H1 (cell line): ENCODE measurements around the gene TOM1. TPM values are rescaled to one million over a fixed set of nuclear protein-coding genes. Genes with fewer than 3 reads are reported as not detected.

Experiments used
- CTCF ChIA-PET: fragments of 300-600 bp; sonication (Branson Sonifier 250); formaldehyde crosslinking; loops from one replicate; lab custom pipeline; 2021; ENCODE audit not compliant: partially characterized antibody; lab: Charles Lee
- POLR2A ChIA-PET: fragments of 300-600 bp; sonication (Branson Sonifier 250); formaldehyde crosslinking; loops from one replicate; lab custom pipeline; 2021; ENCODE audit warnings: inconsistent platforms; ENCODE audit not compliant: partially characterized antibody; lab: Charles Lee
- DNase-seq, 2 experiments: peaks; one replicate each; pipeline versions ENCODE4 v3.0.0 to v3.0.0-alpha.2; 2010 to 2022; ENCODE audit warnings: low spot score in 2 of 2, low read depth in 1 of 2, mixed read lengths in 1 of 2
- FAIRE-seq: peaks from 2 replicates; lab custom pipeline; 2011; peaks lifted over from hg19 to GRCh38; lab: Jason Lieb, UNC
- H2AFZ ChIP-seq: 2 replicates; pipeline ENCODE4 v1.8.1; 2012; ENCODE audit warnings: low read length, inconsistent platforms
- H2AK5ac ChIP-seq: 2 replicates; pipeline ENCODE4 v1.6.1; 2013; ENCODE audit warnings: low read depth, low read length
- H2BK120ac ChIP-seq: replicated peaks from 2 replicates; pipeline ENCODE3; 2013; ENCODE audit warnings: low read depth, low read length, inconsistent platforms
- H2BK12ac ChIP-seq: 2 replicates; pipeline ENCODE4 v1.6.1; 2013; ENCODE audit warnings: low read depth, low read length
- H2BK15ac ChIP-seq: 2 replicates; pipeline ENCODE4 v1.6.1; 2013; ENCODE audit warnings: low read length
- H2BK20ac ChIP-seq: 2 replicates; pipeline ENCODE4 v1.6.1; 2013; ENCODE audit warnings: low read length
- H2BK5ac ChIP-seq: 2 replicates; pipeline ENCODE4 v1.6.1; 2013; ENCODE audit warnings: low read depth, low read length
- H3K14ac ChIP-seq: 2 replicates; pipeline ENCODE4 v1.6.1; 2013; ENCODE audit warnings: inconsistent platforms; ENCODE audit not compliant: insufficient read length
- H3K18ac ChIP-seq: 2 replicates; pipeline ENCODE4 v1.6.1; 2013; ENCODE audit warnings: low read length; ENCODE audit errors: extremely low read depth
- H3K23ac ChIP-seq: 2 replicates; pipeline ENCODE4 v1.6.1; 2013; ENCODE audit warnings: inconsistent platforms; ENCODE audit not compliant: insufficient read length
- H3K23me2 ChIP-seq: 2 replicates; pipeline ENCODE4 v1.6.1; 2013; ENCODE audit warnings: low read depth, low read length
- H3K27ac ChIP-seq: 2 replicates; pipeline ENCODE4 v1.6.1; 2011; ENCODE audit warnings: low read depth, low read length, inconsistent platforms
- H3K27me3 ChIP-seq, 4 experiments: replicated peaks in 1 of 4; 1 replicate in 1 of 4; 2 replicates in 3 of 4; pipeline versions ENCODE4 v1.6.1 to v1.8.1; 2011 to 2013; ENCODE audit warnings: low read length in 3 of 4, mild to moderate bottlenecking in 3 of 4, inconsistent platforms in 2 of 4, mixed read lengths in 2 of 4, moderate library complexity in 1 of 4; ENCODE audit not compliant: control insufficient read depth in 3 of 4, insufficient read depth in 3 of 4; ENCODE audit errors: extremely low read depth in 1 of 4
- H3K36me3 ChIP-seq, 4 experiments: 2 replicates each; pipeline versions ENCODE4 v1.6.1 to v1.8.1; 2011 to 2013; ENCODE audit warnings: mild to moderate bottlenecking in 4 of 4, low read length in 3 of 4, moderate library complexity in 2 of 4, control low read depth in 1 of 4, inconsistent platforms in 1 of 4; ENCODE audit not compliant: insufficient read depth in 4 of 4, control insufficient read depth in 2 of 4
- H3K4ac ChIP-seq: replicated peaks from 2 replicates; pipeline ENCODE3; 2013; ENCODE audit warnings: low read length, low read depth, mixed read lengths, inconsistent platforms; ENCODE audit not compliant: insufficient read length
- H3K4me1 ChIP-seq, 4 experiments: replicated peaks in 1 of 4; 1 replicate in 1 of 4; 2 replicates in 3 of 4; pipeline versions ENCODE4 v1.6.1 to v1.8.1; 2011 to 2013; ENCODE audit warnings: low read length in 3 of 4, inconsistent platforms in 2 of 4, mixed read lengths in 1 of 4; ENCODE audit not compliant: insufficient read depth in 4 of 4, control insufficient read depth in 3 of 4
- H3K4me2 ChIP-seq, 2 experiments: 2 replicates each; pipeline versions ENCODE4 v1.6.1 to v1.8.1; 2011 to 2013; ENCODE audit warnings: low read depth in 2 of 2, low read length in 2 of 2, control low read depth in 1 of 2, inconsistent platforms in 1 of 2, mild to moderate bottlenecking in 1 of 2; ENCODE audit not compliant: insufficient read depth in 1 of 2
- H3K4me3 ChIP-seq, 4 experiments: fragments of 200-600, 300-600 bp in 1 of 4; sonication (generic), shearing (Covaris generic), sonication (Bioruptor Twin) in 1 of 4; 2 replicates each; pipeline versions ENCODE4 v1.5.1 to v1.8.1; 2011 to 2016; ENCODE audit warnings: low read length in 4 of 4, low read depth in 3 of 4, control low read depth in 2 of 4, inconsistent platforms in 2 of 4, mild to moderate bottlenecking in 2 of 4, mixed read lengths in 1 of 4, moderate library complexity in 1 of 4; ENCODE audit not compliant: insufficient read depth in 2 of 4; ENCODE audit errors: extremely low read depth in 1 of 4
- H3K56ac ChIP-seq: replicated peaks from 2 replicates; pipeline ENCODE3; 2013; ENCODE audit warnings: low read depth, mild to moderate bottlenecking, mixed read lengths, low read length, inconsistent platforms; ENCODE audit not compliant: insufficient read length
- H3K79me1 ChIP-seq: 2 replicates; pipeline ENCODE4 v1.6.1; 2013; ENCODE audit warnings: low read depth, low read length, control low read depth
- H3K79me2 ChIP-seq, 2 experiments: 2 replicates each; pipeline versions ENCODE4 v1.6.1 to v1.8.1; 2012 to 2013; ENCODE audit warnings: low read length in 2 of 2, mild to moderate bottlenecking in 2 of 2, inconsistent platforms in 1 of 2; ENCODE audit not compliant: insufficient read depth in 2 of 2, control insufficient read depth in 1 of 2
- H3K9ac ChIP-seq, 4 experiments: replicated peaks in 1 of 4; 1 replicate in 1 of 4; 2 replicates in 3 of 4; pipeline versions ENCODE4 v1.6.1 to v1.8.1; 2011 to 2013; ENCODE audit warnings: low read depth in 3 of 4, low read length in 3 of 4, control low read depth in 2 of 4, mild to moderate bottlenecking in 2 of 4, moderate library complexity in 2 of 4, inconsistent platforms in 1 of 4; ENCODE audit errors: extremely low read depth in 1 of 4
- H3K9me3 ChIP-seq, 2 experiments: 2 replicates each; pipeline versions ENCODE4 v1.6.1 to v1.8.1; 2012 to 2013; ENCODE audit warnings: mild to moderate bottlenecking in 2 of 2, moderate library complexity in 2 of 2, control low read depth in 1 of 2, inconsistent platforms in 1 of 2, low read depth in 1 of 2, low read length in 1 of 2, mixed read lengths in 1 of 2; ENCODE audit not compliant: insufficient read depth in 2 of 2
- H4K20me1 ChIP-seq, 2 experiments: replicated peaks in 1 of 2; 2 replicates each; pipeline versions ENCODE3 to v1.8.1; 2011 to 2013; ENCODE audit warnings: inconsistent platforms in 2 of 2, low read length in 2 of 2, mild to moderate bottlenecking in 1 of 2; ENCODE audit not compliant: insufficient read depth in 2 of 2, control insufficient read depth in 1 of 2
- H4K5ac ChIP-seq: 2 replicates; pipeline ENCODE4 v1.6.1; 2013; ENCODE audit warnings: low read length, low read depth, mixed read lengths, inconsistent platforms; ENCODE audit not compliant: insufficient read length
- H4K8ac ChIP-seq: 2 replicates; pipeline ENCODE4 v1.8.0; 2013; ENCODE audit warnings: mild to moderate bottlenecking, moderate library complexity, low read length, inconsistent platforms; ENCODE audit not compliant: insufficient read depth; ENCODE audit errors: extremely low read depth
- H4K91ac ChIP-seq: replicated peaks from 2 replicates; pipeline ENCODE3; 2013; ENCODE audit warnings: low read length, mixed read lengths, inconsistent platforms; ENCODE audit not compliant: insufficient read length
- CHD2 ChIP-seq: IDR thresholded peaks from 2 replicates; pipeline ENCODE4 v1.6.1; 2012; ENCODE audit warnings: low read length, improper control_type of control experiment
- CTBP2 ChIP-seq: IDR thresholded peaks from 2 replicates; pipeline ENCODE4 v1.7.0; 2011; ENCODE audit warnings: borderline replicate concordance, mild to moderate bottlenecking, moderate library complexity, mixed read lengths, low read length; ENCODE audit not compliant: insufficient read depth, insufficient read length
- EZH2 ChIP-seq: fragments of 200-600 bp; sonication (generic); IDR thresholded peaks from 2 replicates; pipeline ENCODE4 v1.7.1; 2012; ENCODE audit warnings: low read depth, mild to moderate bottlenecking, moderate library complexity, low read length, inconsistent platforms; ENCODE audit not compliant: severe bottlenecking
- KDM5A ChIP-seq: fragments of 200-600 bp; IDR thresholded peaks from 2 replicates; pipeline ENCODE4 v1.7.1; 2012; ENCODE audit warnings: mild to moderate bottlenecking, low read length, inconsistent platforms, mixed read lengths
- NANOG ChIP-seq: IDR thresholded peaks from 2 replicates; pipeline ENCODE4 v1.6.1; 2011; ENCODE audit warnings: low read length, low read depth, mild to moderate bottlenecking, inconsistent platforms; ENCODE audit not compliant: insufficient read depth, poor library complexity, severe bottlenecking
- NRF1 ChIP-seq: IDR thresholded peaks from 2 replicates; pipeline ENCODE4 v1.6.1; 2011; ENCODE audit warnings: mild to moderate bottlenecking, low read depth, low read length, improper control_type of control experiment
- POLR2AphosphoS5 ChIP-seq: IDR thresholded peaks from 2 replicates; pipeline ENCODE4 v1.6.1; 2011; ENCODE audit warnings: low read depth, low read length
- POU5F1 ChIP-seq: IDR thresholded peaks from 2 replicates; pipeline ENCODE4 v1.6.1; 2011; ENCODE audit warnings: low read depth, mild to moderate bottlenecking, low read length, moderate library complexity
- RAD21 ChIP-seq, 2 experiments: IDR thresholded peaks in 1 of 2; conservative IDR thresholded peaks in 1 of 2; 2 replicates each; pipeline ENCODE4 v1.6.1; 2011; ENCODE audit warnings: low read depth in 2 of 2, low read length in 2 of 2, improper control_type of control experiment in 1 of 2, inconsistent platforms in 1 of 2, mild to moderate bottlenecking in 1 of 2, moderate library complexity in 1 of 2
- RFX5 ChIP-seq: IDR thresholded peaks from 2 replicates; pipeline ENCODE4 v1.6.1; 2011; ENCODE audit warnings: low read depth, low read length, improper control_type of control experiment, borderline replicate concordance
- SIRT6 ChIP-seq: IDR thresholded peaks from one replicate; pipeline ENCODE4 v1.7.1; 2012; ENCODE audit warnings: low read length, inconsistent platforms
- SUZ12 ChIP-seq: fragments of 200-600 bp; sonication (generic); IDR thresholded peaks from 2 replicates; pipeline ENCODE4 v1.6.1; 2012; ENCODE audit warnings: mild to moderate bottlenecking, inconsistent platforms, low read length, moderate library complexity, mixed read lengths
- WGBS, 2 experiments: shearing (Covaris generic) in 1 of 2; methylation state at CpG; one replicate each; pipeline versions ENCODE4 v1.1.6 to v1.1.7; 2013 to 2015; ENCODE audit warnings: low lambda C conversion rate in 2 of 2, mixed read lengths in 2 of 2, inconsistent platforms in 1 of 2, low coverage in 1 of 2, missing lambda C conversion rate in 1 of 2; ENCODE audit not compliant: insufficient replicate concordance in 2 of 2, insufficient coverage in 1 of 2, insufficient read length in 1 of 2; ENCODE audit errors: extremely low coverage in 1 of 2, missing lambda C conversion rate in 1 of 2; 5-methylcytosine and 5-hydroxymethylcytosine counted together
- polyA plus RNA-seq, 7 experiments: library from polyadenylated mRNA; depleted of rRNA in 3 of 7; stranded (reverse) in 5 of 7; unstranded in 2 of 7; fragments of >200 nt in 5 of 7; fragments of 200-250 nt in 2 of 7; gene quantifications; 1 replicate in 5 of 7; 2 replicates in 1 of 7; 4 replicates in 1 of 7; pipeline versions ENCODE4 v1.2.1 to v1.2.3, GENCODE V29; 2011 to 2013; ENCODE audit warnings: missing spikeins in 2 of 7, mixed read lengths in 2 of 7
- total RNA-seq: library from RNA; stranded (reverse); fragmentation: NEBNext Ultra II Directional; extraction: Animal tissue kit (Norgen Biotek cat#: 25700); gene quantifications from 2 replicates; pipeline ENCODE4 v1.2.1, GENCODE V29; 2021

Gene TOM1
- total and polyA plus RNA-seq, 2 of the 8 experiments (the other 6 are each of a cell fraction or from before 2014, with no cell fraction given), result 25.1 to 39.2 TPM

DNA sequence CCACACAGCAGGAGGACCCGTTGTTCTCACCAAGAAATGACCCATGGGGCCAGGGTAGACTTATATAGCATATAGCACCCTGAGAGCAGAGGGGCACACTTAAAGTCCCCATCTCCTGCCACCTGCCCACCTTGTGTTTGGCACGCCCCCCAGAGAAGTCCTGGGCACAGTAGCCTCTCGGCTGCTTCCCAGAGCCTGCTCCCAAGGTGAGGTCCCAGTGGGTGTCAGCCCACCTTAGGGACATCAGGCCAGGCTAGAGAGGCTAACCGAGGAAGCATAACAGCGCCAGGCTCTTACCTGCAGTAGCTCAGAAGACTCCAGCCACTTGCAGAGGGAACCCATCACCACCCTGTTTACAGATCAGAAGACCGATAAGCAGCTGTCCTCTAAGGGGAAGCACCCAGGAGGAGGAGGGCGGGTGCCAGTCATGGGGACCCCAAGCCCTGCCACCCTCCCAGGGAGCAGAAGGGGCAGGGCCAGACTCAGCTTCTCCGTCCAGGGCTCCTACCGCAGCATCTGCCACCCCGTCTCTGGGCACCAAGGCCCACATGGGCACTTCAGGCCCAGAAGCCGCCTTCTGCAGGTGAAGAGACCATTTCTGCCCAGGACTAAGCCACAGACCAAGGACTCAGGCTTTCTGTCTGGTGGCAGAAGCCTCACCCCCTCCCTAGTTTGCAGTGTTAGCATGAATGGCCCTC lies 46.3 kb downstream of the TOM1 start:
- Histone ChIP-seq H2BK5ac (no peak overlapping the region), H2BK12ac (no peak overlapping the region; the same call in 1 of the 2 replicates), H4K20me1 (peaks cover 1 to 15% of the 10 kb centered on the region in 2 experiments), H2BK15ac (no peak overlapping the region), H3K23ac (no peak overlapping the region), H4K8ac (no peak overlapping the region; the same call in 1 of the 2 replicates), H3K79me1 (no peaks in the 10 kb centered on the region), H3K4me3 (no peak overlapping the region), H3K9me3 (no peaks in the 10 kb centered on the region), H3K79me2 (no peaks in the 10 kb centered on the region), H3K18ac (no peak overlapping the region), H4K91ac (no peak overlapping the region), H3K56ac (no peak overlapping the region), H4K5ac (no peak overlapping the region), H2AFZ (no peak overlapping the region), H3K27ac (no peak overlapping the region), H3K9ac (no peak overlapping the region), H3K14ac (no peak overlapping the region), H3K4me2 (no peak overlapping the region), H2AK5ac (no peak overlapping the region), H2BK120ac (no peak overlapping the region), H3K4ac (no peak overlapping the region), H3K23me2 (peaks cover 17% of the 10 kb centered on the region), H3K36me3 (peaks cover 0 to 14% (median 2%) of the 10 kb centered on the region in 4 experiments; a peak in 4 of 8 replicates), H3K27me3 (no peaks in the 10 kb centered on the region), H2BK20ac (no peak overlapping the region), H3K4me1 (peaks cover 0 to 3% (median 0%) of the 10 kb centered on the region in 4 experiments; a peak in 1 of 7 replicates)
- CTCF ChIA-PET, result interaction anchor here (0.7 to 3.4 kb wide), 4 partner anchors 11 to 80 kb away, joined by 3 to 20 read pairs (median 3); no protein-coding TSS in a partner anchor
- 98% methylated on average over 11 of the region's 11 CpGs; no CpG with 5 or more reads in 1 of the 2 experiments for WGBS, 2 experiments
- FAIRE-seq (no peak), DNase-seq (no peak)
- POLR2A ChIA-PET, result interaction anchor here (0.9 to 2.0 kb wide), 4 partner anchors 11 to 57 kb away, joined by 3 to 7 read pairs (median 4); no protein-coding TSS in a partner anchor
- TF ChIP-seq POLR2AphosphoS5 (no peak), CHD2 (no peak), KDM5A (no peak), SIRT6 (no peak), RAD21 (IDR thresholded peaks at IDR 0.05 in 1 of 2, conservative IDR thresholded peaks at IDR 0.05 in 1 of 2; ENCODE audit: low read depth in 2 of 2, low read length in 2 of 2) (no peak), POU5F1 (no peak), CTBP2 (no peak), NANOG (no peak), SUZ12 (no peak), EZH2 (no peak), NRF1 (no peak), RFX5 (no peak)
